Measurements from ENCODE around the gene NEDD9. TPM values are rescaled to one million over a fixed set of nuclear protein-coding genes. Genes with fewer than 3 reads are reported as not detected.
A peak's percentile ranks its signal among the peaks of the same experiment; 100 is the strongest.

Gene NEDD9
- total RNA-seq, 1 experiment from 2014 or later = 27.8 TPM

GRCh38 chr6:11236915-11237314 lies 4.4 kb upstream of the NEDD9 start:
- Histone ChIP-seq H3K27ac (no peak overlapping the region), H3K36me3 (no peaks in the 10 kb centered on the region), H3K4me3 (no peak overlapping the region), H3K27me3 (replicated peaks) (no peaks in the 10 kb centered on the region), H3K9me3 (replicated peaks) (no peaks in the 10 kb centered on the region), H3K4me1 (replicated peaks) (peaks cover 17% of the 10 kb centered on the region)
- no peak for DNase-seq (ENCODE audit: low read depth in 1 of 2, low spot score in 2 of 2)

- H3K4me3 ChIP-seq = no peak overlapping the region
- H3K27ac ChIP-seq = no peak overlapping the region
- peaks cover 17% of the 10 kb centered on the region for H3K4me1 ChIP-seq (replicated peaks)
- no peaks in the 10 kb centered on the region for H3K36me3 ChIP-seq
- no peaks in the 10 kb centered on the region for H3K27me3 ChIP-seq (replicated peaks)
- DNase-seq (ENCODE audit: low read depth in 1 of 2, low spot score in 2 of 2) = no peak
- H3K9me3 ChIP-seq (replicated peaks) = no peaks in the 10 kb centered on the region
Measured at GRCh38 chr6:11236076-11236750, 3.7 kb upstream of the NEDD9 start.

GRCh38 chr6:11235062-11235461 lies 2.6 kb upstream of the NEDD9 start:
- no peak overlapping the region for H3K4me3 ChIP-seq

GRCh38 chr6:11233673-11234573 lies 1.5 kb upstream of the NEDD9 start:
- Histone ChIP-seq H3K9me3 (replicated peaks) (no peaks in the 10 kb centered on the region), H3K4me1 (replicated peaks) (peaks cover 31% of the 10 kb centered on the region), H3K27ac (no peak overlapping the region), H3K36me3 (no peaks in the 10 kb centered on the region), H3K4me3 (no peak overlapping the region), H3K27me3 (replicated peaks) (no peaks in the 10 kb centered on the region)
- no peak for DNase-seq (ENCODE audit: low read depth in 1 of 2, low spot score in 2 of 2)

More at GRCh38 chr6:11235062-11235461, 2.6 kb upstream of the NEDD9 start:
- Histone ChIP-seq H3K27me3 (replicated peaks) (no peaks in the 10 kb centered on the region), H3K36me3 (no peaks in the 10 kb centered on the region), H3K27ac (no peak overlapping the region), H3K9me3 (replicated peaks) (no peaks in the 10 kb centered on the region), H3K4me1 (replicated peaks) (peaks cover 22% of the 10 kb centered on the region)
- no peak for DNase-seq (ENCODE audit: low read depth in 1 of 2, low spot score in 2 of 2)

- Histone ChIP-seq H3K27me3 (replicated peaks) (no peaks in the 10 kb centered on the region), H3K9me3 (replicated peaks) (no peaks in the 10 kb centered on the region), H3K27ac (peak overlapping the region; percentile 91), H3K36me3 (no peaks in the 10 kb centered on the region), H3K4me1 (replicated peaks) (peaks cover 31% of the 10 kb centered on the region), H3K4me3 (peak overlapping the region; percentile 50)
- no peak for DNase-seq (ENCODE audit: low read depth in 1 of 2, low spot score in 2 of 2)
Measured at GRCh38 chr6:11232770-11233626, 530 bp upstream of the NEDD9 start.

GRCh38 chr6:11231564-11232192 lies 790 bp downstream of the NEDD9 start:
- peak in 1 of 2 experiments; percentile 50 for DNase-seq (ENCODE audit: low read depth in 1 of 2, low spot score in 2 of 2)
- Histone ChIP-seq H3K4me1 (replicated peaks) (peaks cover 37% of the 10 kb centered on the region), H3K27ac (peak overlapping the region; percentile 91)

GRCh38 chr6:11231108-11231463 lies 1.4 kb downstream of the NEDD9 start:
- Histone ChIP-seq H3K4me1 (replicated peaks) (peaks cover 36% of the 10 kb centered on the region), H3K27ac (peak overlapping the region; percentile 91), H3K27me3 (replicated peaks) (no peaks in the 10 kb centered on the region), H3K4me3 (peak overlapping the region; percentile 50), H3K36me3 (no peaks in the 10 kb centered on the region), H3K9me3 (replicated peaks) (no peaks in the 10 kb centered on the region)
- DNase-seq (ENCODE audit: low read depth in 1 of 2, low spot score in 2 of 2) = no peak

More at GRCh38 chr6:11231564-11232192, 790 bp downstream of the NEDD9 start:
- H3K27me3 ChIP-seq (replicated peaks) = no peaks in the 10 kb centered on the region
- no peaks in the 10 kb centered on the region for H3K9me3 ChIP-seq (replicated peaks)
- peak overlapping the region; percentile 50 for H3K4me3 ChIP-seq
- H3K36me3 ChIP-seq = no peaks in the 10 kb centered on the region

- Histone ChIP-seq H3K27me3 (replicated peaks) (no peaks in the 10 kb centered on the region), H3K27ac (peak overlapping the region; percentile 91), H3K36me3 (no peaks in the 10 kb centered on the region), H3K9me3 (replicated peaks) (no peaks in the 10 kb centered on the region), H3K4me1 (replicated peaks) (peaks cover 39% of the 10 kb centered on the region), H3K4me3 (peak overlapping the region; percentile 50)
- no peak for DNase-seq (ENCODE audit: low read depth in 1 of 2, low spot score in 2 of 2)
Measured at GRCh38 chr6:11230158-11231107, 2.0 kb downstream of the NEDD9 start.

GRCh38 chr6:11229655-11230046 lies 2.8 kb downstream of the NEDD9 start:
- Histone ChIP-seq H3K27ac (no peak overlapping the region), H3K9me3 (replicated peaks) (0 out of 2 replicates have a peak, but pooled peaks cover 2% of the 10 kb centered on the region), H3K4me3 (no peak overlapping the region), H3K4me1 (replicated peaks) (peaks cover 47% of the 10 kb centered on the region), H3K27me3 (replicated peaks) (no peaks in the 10 kb centered on the region), H3K36me3 (peaks cover 6% of the 10 kb centered on the region)
- no peak for DNase-seq (ENCODE audit: low read depth in 1 of 2, low spot score in 2 of 2)

- H3K27ac ChIP-seq = no peak overlapping the region
Measured at GRCh38 chr6:11228935-11229654, 3.4 kb downstream of the NEDD9 start.

GRCh38 chr6:11227698-11228097 lies 4.8 kb downstream of the NEDD9 start:
- Histone ChIP-seq H3K36me3 (peaks cover 18% of the 10 kb centered on the region), H3K9me3 (replicated peaks) (0 out of 2 replicates have a peak, but pooled peaks cover 3% of the 10 kb centered on the region), H3K4me3 (no peak overlapping the region), H3K27me3 (replicated peaks) (no peaks in the 10 kb centered on the region), H3K27ac (no peak overlapping the region), H3K4me1 (replicated peaks) (peaks cover 47% of the 10 kb centered on the region)
- DNase-seq (ENCODE audit: low read depth in 1 of 2, low spot score in 2 of 2) = no peak

More at GRCh38 chr6:11228935-11229654, 3.4 kb downstream of the NEDD9 start:
- Histone ChIP-seq H3K9me3 (replicated peaks) (0 out of 2 replicates have a peak, but pooled peaks cover 3% of the 10 kb centered on the region), H3K4me3 (no peak overlapping the region), H3K4me1 (replicated peaks) (peaks cover 53% of the 10 kb centered on the region), H3K36me3 (peaks cover 12% of the 10 kb centered on the region), H3K27me3 (replicated peaks) (no peaks in the 10 kb centered on the region)
- DNase-seq (ENCODE audit: low read depth in 1 of 2, low spot score in 2 of 2) = no peak

GRCh38 chr6:11226005-11226404 lies 6.5 kb downstream of the NEDD9 start:
- Histone ChIP-seq H3K27ac (peak overlapping the region; percentile 37), H3K27me3 (replicated peaks) (no peaks in the 10 kb centered on the region), H3K4me3 (no peak overlapping the region), H3K4me1 (replicated peaks) (peaks cover 47% of the 10 kb centered on the region), H3K36me3 (peaks cover 23% of the 10 kb centered on the region), H3K9me3 (replicated peaks) (0 out of 2 replicates have a peak, but pooled peaks cover 3% of the 10 kb centered on the region)
- peak in 1 of 2 experiments; percentile 52 for DNase-seq (ENCODE audit: low read depth in 1 of 2, low spot score in 2 of 2)

Data from SJSA1 (cell line).